HL-60/S4 (cell line): Measurements from ENCODE around the gene LIG1.
"Not testable (repeated sequence)": the region's sequence is repeated elsewhere in the genome, so short reads cannot be mapped to it uniquely, and the experiment has no call there.

ENCODE experiments used
- in situ Hi-C: fragments of 300-500 bp; cut with MboI; formaldehyde crosslinking; loops from 2 replicates; pipeline ENCODE4 v1.14.3; 2022; ENCODE audit warnings: low sequenced_read_pairs

LIG1 gene

GRCh38 chr19:48085904-48086864 is 84.0 kb downstream of the LIG1 start:
- in situ Hi-C loops = no loop called here

- in situ Hi-C loops = no loop called here
These were observed 85.1 kb downstream of the LIG1 start for GRCh38 chr19:48085076-48085475.

- in situ Hi-C loops = no loop called here
These were observed 89.0 kb downstream of the LIG1 start for GRCh38 chr19:48081106-48081505.

- in situ Hi-C loops = not testable (repeated sequence)
These were observed 99.9 kb downstream of the LIG1 start for GRCh38 chr19:48070177-48070769.

- in situ Hi-C loops = no loop called here
These were observed 100.7 kb downstream of the LIG1 start for GRCh38 chr19:48069435-48069834.
